NCI-H146 (cell line): ENCODE data around the gene TIMM8A.

Source experiments
- DNase-seq: peaks from one replicate; lab custom pipeline; 2025; lab: John Stamatoyannopoulos, UW

Gene TIMM8A, protein sequence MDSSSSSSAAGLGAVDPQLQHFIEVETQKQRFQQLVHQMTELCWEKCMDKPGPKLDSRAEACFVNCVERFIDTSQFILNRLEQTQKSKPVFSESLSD

GRCh38 chrX:101348452-101349192 lies at the start of gene TIMM8A:
TIMM8A (minus strand) TSS chrX:101348742; CDS start chrX:101348664, 78 bp downstream.
- peak; percentile 78 for DNase-seq

- no peak for DNase-seq
Measured at GRCh38 chrX:101397779-101398178, 49.2 kb upstream of the TIMM8A start.

DNA sequence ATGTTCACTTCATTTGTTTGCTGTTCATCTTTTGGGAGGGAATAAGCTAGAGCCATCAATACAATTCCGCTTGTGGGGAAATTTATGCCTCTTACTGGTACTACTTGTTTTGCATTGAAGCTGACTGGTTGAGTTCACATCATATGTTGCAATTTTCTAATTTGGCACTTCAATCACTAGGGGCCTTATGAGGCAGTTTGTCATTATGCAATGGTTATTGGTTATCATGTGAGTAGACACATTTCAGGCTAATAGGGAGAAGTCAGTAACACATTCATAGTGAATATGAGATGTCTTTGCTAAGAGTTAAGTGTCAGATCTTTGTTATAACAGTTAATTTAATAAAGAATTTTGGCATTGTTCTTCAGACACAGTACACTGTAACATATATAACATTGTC lies 47.2 kb upstream of the TIMM8A start:
- DNase-seq: no peak

DNA sequence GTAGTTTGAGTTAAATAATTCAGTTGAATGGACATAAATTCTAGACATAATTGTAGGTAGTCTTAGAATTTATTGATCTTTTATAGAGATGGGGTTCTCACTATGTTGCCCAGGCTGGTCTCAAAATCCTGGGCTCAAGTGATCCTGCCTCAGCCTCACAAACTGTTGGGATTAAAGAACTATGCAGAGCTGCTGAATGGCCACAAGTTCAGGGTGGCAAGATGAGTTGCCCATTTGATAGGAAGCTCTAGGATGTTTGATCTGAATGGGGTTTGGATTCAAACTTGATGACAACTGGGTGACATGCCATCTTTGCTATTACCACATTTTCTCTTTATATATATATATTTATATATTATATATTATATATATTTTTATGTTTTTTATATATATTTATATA lies 45.8 kb upstream of the TIMM8A start:
- no peak for DNase-seq

DNA sequence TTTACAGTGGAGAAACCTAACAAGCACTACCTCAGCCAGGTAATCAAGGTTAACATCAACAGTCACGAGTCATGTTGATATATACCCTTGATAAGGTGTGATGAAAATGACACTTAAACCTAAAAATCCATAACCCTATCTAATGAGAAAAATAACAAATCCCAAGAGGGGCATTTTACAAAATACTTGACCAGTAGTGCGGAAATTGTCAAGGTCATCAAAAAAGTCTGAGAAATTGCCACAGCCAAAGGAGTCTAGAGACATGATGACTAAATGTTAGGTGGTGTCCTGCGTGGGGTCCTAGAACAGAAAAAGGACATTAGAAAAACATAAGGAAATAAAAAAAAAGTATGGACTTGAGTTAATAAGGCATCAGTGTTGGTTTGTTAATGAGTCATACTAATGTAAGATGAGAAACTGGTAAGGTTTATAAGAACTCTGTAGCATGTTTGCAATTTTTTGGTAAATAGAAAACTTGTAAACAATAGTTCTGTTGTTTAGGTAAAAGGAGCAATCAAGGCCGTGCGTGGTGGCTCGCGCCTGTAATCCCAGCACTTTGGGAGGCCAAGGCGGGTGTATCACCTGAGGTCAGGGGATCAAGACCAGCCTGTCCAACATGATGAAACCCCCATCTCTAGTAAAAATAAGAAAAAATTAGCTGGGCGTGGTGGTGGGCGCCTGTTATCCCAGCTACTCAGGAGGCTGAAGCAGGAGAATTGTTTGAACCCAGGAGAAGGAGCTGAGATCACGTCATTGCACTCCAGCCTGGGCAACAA lies 45.2 kb upstream of the TIMM8A start:
- DNase-seq: no peak

DNA sequence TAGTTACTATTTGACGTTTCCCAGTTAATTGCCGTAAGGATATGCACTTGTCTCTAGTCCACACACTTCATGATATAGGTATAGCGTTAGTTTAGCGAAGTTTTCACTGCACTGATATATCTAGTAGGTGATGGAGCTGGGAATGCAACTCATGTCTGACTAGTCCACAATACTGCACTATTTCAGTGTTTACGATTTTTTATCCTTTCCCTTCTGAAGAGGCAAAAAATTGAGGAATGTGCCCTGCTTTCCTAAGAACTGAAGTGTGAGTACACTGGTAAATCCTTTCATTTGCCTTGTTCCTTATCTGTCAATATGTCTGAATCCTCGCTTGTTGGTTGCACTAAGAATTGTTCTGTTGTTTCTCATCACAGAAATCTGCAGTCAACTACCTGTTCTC lies 43.3 kb upstream of the TIMM8A start:
- no peak for DNase-seq

- peak; percentile 95 for DNase-seq
Measured at GRCh38 chrX:101390664-101391525, 42.4 kb upstream of the TIMM8A start, which contains the start of gene RPL36A. RPL36A (plus strand) TSS chrX:101391011; CDS start chrX:101391044, 33 bp downstream.

DNA sequence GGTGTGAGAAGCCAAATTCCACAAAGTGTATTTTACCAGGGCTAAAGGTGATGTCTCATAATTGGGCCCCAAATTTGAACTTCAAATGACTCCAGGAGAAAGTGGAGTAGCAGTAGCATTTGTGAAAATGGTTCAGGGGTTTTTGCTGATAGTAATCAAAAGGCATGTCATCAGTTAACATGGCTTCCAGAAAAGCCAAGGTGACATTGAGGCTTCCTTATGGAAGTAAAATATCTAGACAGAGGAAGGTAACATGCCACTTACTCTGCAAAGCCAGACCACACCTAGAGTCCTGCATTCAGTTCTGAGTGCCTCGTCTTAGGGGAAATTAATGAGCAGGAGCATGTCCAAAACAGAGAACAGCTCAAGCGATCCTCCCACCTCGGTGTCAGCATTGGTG lies 40.1 kb upstream of the TIMM8A start:
- no peak for DNase-seq

DNA sequence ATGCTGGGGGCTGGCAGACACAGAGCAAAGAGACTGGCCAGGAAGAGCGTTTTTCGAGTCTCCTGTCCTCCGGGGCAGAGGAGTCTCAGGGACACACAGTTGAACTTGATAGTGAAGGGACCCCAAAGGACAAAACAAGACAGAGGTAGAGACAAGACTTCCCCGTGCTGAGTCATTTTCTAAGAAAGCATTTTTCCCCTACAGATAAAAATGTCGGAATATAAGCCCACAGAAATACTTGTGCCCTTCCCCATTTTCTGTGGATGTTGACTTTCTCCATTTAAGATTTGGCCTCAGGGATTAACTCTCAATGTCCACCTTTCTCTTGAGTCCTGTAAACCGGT lies 38.0 kb upstream of the TIMM8A start:
- no peak for DNase-seq

- no peak for DNase-seq
Measured at GRCh38 chrX:101385795-101386541, 37.4 kb upstream of the TIMM8A start, which contains the start of gene BTK. BTK (minus strand) TSS chrX:101386191; CDS start chrX:101375284, 10,907 bp downstream.

- no peak for DNase-seq
Measured at GRCh38 chrX:101385026-101385684, 36.6 kb upstream of the TIMM8A start.

DNA sequence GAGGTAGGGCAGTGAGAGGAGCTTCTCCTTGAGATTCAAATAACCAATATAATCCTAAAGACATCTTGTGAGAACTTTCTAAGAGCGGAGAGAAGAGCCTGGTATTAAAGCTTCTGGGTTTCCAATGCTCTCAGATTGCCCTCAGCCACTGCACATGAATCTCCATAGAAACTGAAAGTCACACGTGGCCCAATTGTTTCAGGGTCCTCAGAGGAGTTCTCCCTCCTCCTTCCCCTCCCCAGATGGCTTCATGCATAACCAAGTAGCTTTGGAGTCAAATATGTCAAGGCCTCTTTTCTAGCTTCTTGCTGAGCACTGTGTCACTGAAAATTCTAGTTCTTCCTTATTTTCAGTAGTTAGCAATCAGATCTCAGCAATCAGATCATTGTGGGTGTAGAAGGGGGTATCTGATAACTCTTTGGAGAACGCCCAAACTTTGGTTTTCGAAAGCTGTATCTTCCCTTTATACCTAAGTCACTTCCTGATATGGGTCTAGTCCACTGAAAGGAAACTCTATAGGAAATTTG lies 35.2 kb upstream of the TIMM8A start:
- DNase-seq: no peak

DNA sequence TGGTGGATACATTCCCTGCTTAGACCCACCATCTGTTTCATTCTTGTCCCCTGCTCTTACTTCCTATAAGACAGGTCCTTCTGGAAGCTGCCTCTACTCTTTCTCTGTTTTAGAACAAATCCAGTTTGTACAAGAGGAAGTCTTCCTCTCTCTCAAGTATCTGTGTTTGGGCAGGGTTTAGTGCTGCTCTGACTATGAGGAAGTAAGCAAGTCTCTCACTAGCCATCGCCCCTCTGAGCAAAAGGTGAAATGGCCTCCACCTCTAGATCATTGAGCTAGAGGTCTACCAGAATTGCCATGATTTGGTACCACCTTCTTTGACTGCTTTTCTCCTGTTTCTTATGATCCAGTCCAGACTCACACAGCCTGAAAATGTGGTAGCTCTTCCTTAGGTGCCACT lies 29.0 kb upstream of the TIMM8A start:
- no peak for DNase-seq

DNA sequence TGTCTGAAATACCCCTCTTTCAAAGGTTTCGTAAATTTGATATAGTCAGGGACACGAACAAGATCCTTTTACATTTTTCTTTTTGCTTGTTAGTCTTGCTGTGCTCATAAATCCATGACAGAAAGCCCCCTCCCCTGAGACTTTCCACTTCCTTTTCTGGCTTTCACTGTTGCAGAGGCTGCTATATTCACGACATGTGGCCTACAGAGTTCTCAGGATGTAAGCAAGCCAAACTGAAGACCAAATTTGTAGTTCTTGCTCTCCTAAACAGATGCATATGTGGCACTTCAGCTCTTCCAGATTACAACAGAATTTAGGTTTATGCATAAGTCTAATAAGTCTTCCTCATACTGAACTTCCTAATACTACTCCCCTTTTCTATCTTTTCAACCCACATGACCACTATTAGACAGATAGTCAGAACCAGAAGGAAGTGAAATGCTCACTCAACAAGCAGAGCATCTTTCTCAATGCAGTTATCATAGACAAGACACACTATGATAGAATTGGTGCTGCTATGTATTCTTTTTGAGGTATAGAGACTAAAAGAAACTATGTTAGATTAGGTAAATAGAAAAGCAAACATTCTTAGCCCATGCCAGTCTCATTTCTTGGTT lies 22.5 kb upstream of the TIMM8A start:
- DNase-seq: no peak

DNA sequence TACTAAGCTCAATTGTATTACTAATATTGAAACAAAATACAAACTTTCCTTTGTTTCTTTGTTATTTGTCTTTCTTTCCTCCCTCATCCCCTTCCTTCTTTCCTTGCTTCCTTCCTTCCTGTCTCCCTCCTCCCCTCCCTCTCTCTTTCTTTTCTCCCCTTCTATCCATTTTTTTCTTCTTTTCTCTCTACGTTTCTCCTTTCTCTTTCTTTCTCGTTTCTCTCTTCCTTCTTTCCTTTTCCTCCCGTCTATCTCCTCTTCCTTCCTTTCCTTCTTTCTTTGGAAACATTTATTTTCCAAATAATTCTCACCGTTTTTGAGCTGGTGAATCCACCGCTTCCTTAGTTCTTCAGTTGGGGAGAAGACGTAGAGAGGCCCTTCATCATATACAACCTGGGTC lies 21.1 kb upstream of the TIMM8A start:
- no peak for DNase-seq

GRCh38 chrX:101368800-101369199 lies 20.3 kb upstream of the TIMM8A start:
- DNase-seq: no peak

GRCh38 chrX:101365301-101365795 lies 16.8 kb upstream of the TIMM8A start:
- DNase-seq: no peak

DNA sequence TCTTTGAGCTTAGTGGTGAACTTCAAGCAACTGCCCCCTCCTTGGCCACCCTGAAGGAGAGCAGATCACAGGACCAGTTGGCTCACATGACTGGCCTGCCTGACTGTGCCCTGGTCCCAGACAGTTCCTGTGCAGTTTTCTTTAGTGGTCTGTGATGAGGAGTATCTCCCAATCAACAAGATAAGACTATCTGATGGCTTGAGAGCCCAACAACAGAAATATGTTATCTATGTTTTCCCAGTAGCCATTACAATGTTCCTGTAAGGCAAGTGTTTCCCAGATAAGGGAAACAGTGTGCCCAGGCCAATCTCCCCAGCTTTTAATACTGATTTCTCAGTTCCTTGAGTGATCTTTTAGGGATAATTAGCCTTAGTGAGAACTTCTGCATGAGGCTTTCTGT lies 14.2 kb upstream of the TIMM8A start:
- DNase-seq: no peak

GRCh38 chrX:101362116-101362515 lies 13.6 kb upstream of the TIMM8A start:
- DNase-seq: no peak

GRCh38 chrX:101360390-101360789 lies 11.8 kb upstream of the TIMM8A start:
- DNase-seq: no peak
